HG03342 (cell line): ENCODE measurements around the gene ARHGEF7.

Experiments used
- ATAC-seq: cut with Tn5 transposase; IDR thresholded peaks from one replicate; pipeline ENCODE4 v1.9.1; 2021; ENCODE audit warnings: mild to moderate bottlenecking, moderate library complexity; ENCODE audit not compliant: unreplicated experiment

ARHGEF7 gene

DNA sequence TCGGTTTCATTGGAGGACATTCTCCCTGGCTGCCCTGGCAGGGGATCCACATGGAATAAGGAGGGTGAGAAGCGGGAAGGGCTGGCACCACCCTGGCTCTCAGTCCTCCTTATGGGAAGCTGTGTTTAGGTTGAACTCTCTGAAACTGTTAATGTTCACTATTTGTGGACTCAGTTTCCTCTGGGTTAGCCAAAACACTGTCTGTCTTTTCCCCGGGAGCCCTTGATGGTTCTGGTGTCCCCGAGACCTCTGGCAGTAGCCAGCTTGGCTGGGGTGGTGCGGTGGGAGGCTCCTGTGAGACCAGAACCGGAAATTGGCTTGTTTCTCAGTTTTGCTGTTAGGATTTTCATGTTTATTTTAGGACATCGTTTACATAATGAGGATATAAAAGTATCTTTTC is 157.0 kb downstream of the ARHGEF7 start:
- ATAC-seq: no peak

DNA sequence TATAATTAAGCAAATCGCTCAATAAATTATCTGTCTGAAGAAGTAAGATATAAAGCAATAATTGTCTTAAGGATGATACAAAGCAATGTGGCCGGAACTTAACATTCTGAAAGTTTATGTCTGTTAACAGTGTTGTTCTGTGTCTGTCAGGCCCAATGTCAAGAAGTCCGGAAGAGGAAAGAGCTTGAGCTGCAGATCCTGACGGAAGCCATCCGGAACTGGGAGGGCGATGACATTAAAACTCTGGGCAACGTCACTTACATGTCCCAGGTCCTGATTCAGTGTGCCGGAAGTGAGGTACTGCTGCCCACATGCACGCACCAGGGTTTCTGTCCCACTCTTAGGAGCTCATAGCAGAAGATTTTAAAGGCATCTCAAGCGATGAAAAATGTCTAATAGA is 160.3 kb downstream of the ARHGEF7 start:
- ATAC-seq: no peak

DNA sequence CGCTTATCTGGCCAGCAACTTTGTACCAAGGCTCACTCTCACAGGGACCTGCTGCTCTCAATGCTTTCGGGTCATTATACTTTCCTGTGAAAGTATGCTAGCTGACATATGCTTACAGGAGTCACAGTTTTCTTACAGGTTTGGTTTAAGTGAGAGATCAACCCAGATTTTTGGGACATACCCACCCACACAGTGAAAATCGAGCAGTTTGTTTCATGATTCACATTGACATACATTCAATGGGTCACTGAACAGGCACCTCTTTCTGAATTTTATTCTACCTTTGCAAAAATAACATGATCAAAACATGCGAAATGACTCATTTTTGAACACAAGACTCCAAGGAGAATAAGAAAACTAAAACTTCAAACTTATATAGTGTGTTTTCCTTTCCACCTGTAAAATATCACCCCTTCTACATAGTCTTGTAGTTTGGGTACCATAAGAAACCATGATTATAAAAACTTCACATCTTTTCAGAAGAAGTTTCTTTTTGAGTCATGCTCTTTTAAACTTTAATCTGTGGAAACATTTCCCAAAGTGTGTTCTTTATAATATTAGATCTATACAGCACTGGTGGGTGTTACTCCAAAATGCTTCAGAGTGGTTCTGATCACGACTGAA is 161.0 kb downstream of the ARHGEF7 start:
- no peak for ATAC-seq

DNA sequence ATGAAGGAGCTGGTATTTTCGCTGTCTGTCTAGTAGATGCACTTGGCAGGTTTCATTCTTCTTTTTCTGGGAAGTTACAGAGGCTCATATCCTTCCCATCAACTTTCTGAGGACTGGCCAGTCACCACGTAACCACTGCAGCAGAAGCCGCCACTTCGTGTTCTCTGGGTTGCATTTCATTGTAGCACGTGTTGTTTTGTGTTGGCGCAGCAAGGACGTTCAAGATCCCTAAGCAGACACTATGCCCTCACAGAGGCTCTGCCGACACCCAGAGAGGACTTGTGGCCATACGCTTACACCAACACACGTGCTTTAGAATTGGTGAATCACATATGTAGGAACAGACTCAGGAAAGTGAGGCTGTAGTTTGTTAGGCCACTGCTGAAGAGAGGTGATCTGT is 163.1 kb downstream of the ARHGEF7 start:
- no peak for ATAC-seq

DNA sequence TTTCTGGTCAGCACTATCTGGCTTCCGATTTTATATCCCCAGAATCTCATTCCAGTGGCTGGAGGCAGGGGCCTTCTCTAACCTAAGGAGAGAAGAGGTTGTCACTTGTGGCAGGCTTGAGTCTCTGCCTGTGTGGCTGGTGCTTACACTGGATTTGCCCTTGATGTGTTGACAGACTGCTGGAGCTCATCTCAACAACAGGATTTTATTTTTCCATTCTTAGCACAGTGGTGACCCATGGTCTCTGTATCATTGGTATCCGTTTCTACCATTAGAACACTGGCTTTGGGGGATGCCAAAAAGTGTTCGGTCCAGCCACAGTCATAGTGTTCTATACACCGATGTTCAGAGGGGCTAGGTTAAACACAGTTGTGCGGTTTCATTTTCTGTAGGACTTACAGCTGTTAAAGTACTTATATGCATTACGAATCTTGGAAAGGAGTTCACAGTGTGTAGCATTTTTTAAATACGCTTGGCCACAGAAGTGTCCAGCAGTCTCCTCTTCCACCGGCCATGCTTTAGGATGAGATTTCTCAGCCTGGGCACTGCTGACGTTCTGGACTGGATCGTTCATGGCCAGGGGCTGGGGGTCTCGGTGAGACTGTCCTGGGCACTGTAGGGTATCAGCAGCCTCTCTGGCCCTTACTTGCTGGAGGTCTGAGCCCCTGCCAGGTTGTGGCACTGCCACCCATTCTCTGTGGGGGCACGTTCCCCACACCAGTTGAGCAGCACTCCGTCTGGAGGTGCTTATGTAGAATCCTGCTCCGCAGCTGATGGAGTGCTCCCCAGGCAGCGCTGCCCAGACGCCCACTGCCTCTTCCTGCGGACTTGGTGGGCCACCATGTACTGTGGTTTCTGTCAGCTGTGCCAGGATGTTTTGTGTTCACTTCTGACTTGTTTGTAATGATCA is 163.9 kb downstream of the ARHGEF7 start:
- no peak for ATAC-seq

DNA sequence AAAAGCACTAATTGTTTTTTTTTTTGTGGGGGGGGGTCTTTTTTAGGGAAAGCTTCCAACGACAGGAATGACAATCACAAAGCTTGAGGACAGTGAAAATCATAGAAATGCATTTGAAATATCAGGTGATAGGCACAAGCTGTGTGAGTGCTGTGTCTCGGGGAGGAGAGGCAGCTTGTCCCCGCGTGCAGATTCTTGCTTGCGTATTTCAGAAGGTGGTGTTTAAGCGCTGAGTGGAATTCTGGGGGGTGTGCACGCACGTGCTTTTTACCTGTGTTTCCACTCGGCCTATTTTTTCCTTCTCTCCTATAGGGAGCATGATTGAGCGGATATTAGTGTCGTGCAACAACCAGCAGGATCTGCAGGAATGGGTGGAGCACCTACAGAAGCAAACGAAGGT is 165.1 kb downstream of the ARHGEF7 start:
- ATAC-seq: no peak

DNA sequence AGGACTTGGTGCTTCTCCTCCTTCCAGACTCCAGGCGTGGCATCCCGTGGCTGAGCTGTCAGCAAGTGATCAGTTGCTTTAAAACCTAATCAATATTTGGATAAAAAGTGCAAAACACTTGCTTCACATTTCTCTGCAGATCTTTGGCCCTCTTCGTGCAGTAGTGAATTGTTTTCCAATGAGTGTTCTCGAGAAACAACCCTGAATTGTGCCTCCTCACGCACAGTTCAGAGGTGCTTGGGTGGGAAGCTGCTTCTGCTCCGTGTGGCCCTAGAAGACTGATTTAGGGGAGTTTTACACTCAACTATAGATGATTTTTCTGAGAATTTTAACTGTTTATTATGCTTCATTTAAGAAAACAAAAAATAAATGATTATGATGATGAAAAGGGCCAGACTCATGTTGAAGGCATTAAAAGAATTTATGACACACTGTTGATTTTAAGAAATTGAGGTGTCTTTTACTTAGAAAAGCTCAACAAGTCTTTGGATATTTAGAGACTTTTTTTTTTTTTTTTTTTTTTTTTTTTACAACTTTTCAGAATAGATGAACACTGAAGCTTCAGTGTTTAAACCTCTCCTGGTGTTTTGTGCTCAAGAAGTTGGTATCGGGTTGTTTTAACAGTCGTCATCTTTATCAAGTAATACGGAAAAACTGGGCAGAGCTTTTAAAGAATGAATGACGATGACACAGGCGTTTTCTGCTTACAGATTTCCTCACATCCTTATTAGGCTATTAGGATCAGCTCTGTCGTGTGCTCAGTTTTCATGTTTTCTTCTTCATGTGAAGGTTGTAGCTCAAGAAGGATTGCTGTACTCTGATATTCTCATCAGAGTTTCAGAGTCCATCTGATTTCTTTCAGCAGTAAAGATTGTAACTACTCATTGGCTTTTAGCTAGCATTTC is 165.8 kb downstream of the ARHGEF7 start:
- ATAC-seq: no peak

DNA sequence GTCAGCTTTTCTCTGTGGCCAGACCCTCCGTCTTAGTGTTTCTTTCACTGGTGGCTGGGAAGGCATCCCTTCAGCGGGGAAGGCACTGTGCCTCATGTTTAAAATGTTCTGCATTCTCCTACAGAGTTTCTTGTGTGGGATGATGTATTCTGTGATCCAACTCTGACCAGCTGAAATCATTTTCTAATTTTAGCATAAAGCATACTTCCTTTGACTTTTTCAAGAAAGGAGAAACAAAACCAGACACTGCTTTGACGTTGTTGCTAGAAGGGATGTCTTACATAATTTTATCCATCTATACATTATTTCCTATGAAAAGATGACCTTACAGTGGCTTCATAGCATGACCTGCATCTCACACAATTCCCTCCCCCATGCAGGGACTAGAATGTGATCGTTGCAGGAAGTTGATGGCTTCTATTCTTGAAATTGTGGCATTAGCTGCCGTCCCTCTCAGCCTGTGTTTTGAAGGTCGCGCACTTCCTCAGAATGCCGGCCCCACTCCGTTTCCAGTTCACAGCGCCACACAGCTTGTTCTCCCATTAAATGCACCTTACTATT is 166.7 kb downstream of the ARHGEF7 start:
- no peak for ATAC-seq

DNA sequence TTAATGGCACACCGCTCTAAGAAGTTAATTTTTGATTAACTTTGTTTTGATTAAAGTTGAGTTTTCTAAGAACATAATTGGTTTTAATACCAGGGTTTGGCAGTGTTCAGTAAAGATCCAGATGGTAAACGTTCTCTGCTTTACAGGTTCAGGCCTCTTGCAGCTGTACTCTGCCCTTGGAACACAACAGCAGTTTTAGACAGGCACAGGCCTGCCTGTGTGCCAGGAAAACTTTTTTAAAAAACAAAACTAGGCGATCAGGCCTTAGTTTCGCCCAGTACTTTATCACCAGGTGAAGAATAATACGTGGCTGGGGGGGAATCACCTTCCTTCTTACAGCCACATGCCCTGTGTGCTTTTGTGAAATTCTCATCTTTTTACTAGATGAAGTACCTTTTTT is 167.3 kb downstream of the ARHGEF7 start:
- ATAC-seq: no peak

DNA sequence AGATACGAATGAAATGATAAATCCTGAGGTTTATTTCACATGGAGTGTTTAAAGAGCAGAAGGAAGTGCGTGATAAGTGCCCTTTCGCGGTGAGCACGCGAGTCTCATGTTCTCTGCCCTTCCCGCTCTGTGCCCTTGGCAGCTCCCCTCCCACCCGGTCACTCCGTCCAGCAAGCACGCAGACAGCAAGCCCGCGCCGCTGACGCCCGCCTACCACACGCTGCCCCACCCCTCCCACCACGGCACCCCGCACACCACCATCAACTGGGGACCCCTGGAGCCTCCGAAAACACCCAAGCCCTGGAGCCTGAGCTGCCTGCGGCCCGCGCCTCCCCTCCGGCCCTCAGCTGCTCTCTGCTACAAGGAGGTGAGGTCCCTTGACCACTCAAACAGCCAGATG is 167.9 kb downstream of the ARHGEF7 start:
- no peak for ATAC-seq

DNA sequence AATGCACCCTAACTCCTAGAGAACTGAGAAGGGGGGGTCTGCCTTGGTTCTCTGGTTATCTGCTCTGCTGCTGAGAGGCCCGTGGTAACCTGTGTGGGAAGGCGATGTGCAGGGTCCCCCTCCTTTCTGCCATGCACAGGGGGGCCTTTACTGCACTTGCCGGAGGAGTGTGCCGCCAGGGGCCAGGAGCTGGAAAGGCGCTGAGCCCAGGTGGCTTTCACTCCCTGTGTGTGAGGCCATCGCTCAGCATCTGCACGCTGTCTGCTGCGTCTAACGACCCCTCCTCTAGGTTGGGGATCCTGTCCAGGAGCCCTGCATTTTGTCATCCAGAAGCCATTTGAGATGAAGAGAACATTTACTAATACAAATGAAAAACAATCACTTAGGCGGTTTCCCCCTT is 168.3 kb downstream of the ARHGEF7 start:
- ATAC-seq: no peak

DNA sequence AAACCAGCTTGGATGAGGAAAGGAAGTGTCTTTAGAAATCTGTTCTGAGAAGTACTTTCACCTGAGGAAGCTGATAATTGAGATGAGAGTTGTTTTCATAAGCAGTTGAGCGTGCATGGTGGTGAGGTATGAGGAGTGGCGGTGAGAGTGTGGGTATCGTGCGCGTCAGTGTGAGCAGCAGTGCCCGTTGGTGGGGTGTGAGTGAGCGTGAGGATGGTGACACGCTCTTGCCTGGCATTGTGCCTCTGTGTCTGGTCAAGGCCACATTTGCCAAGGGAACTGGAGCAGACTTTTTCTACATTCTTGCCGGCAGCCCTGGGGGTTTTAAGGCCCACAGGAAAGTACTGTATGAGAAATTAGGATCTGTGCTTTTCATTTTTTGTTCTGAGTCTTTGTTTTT is 168.9 kb downstream of the ARHGEF7 start:
- ATAC-seq: no peak

DNA sequence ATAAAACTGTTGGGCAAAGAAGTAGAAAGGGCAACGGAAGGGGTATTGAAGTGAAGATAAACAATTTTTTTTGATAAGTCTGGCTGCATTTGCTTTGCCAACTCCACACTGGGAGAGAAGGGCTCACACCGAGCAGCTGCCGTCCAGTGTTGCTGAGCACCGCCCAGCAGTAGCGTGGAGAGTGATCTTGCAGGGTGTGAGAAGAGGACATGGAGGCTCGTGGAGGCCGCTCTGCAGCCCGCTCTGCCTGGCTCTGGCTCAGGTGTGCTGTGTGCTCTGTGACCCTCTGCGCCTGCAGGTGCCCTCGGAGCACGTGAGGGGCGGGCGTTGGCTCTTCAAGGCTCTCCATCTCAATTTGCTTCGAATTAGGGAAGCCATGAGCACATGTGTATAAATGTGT is 169.5 kb downstream of the ARHGEF7 start:
- no peak for ATAC-seq

DNA sequence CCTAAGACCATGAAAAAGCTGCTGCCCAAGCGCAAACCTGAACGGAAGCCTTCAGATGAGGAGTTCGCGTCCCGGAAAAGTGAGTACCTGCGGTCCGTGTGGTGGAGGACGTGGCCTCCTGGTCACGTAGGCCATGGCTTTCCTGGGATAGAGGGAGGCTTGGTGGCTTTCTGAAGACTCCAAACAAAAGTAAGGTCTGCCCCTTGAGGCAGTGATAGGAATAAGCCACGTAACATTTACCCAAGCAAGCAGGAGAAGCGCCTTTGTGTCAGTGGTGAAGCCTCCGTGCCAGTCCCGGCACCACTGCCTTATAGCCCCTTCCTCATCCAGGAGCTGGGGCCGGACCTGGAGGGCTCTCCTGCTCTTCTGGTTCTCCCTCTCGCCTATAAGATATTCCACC is 171.1 kb downstream of the ARHGEF7 start:
- ATAC-seq: no peak

DNA sequence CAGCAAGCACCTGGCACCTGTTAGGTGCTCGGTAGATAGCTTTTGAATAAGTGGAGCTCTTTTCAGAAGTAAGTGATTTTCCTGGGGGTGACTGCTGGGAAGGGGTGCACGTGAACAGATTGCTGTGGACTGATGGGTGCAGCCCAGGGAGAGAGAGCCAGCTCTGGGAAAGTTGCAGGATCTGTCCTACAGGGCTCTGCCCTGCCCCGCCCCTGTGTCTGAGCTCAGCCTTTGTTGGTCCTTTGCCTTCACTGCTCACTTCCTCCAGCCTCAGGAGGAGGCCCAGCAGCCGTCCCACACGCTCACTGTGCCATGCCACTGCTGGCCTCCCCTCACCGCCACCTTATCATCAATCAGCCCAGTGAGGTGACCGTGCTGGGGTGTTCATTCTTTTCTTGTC is 171.6 kb downstream of the ARHGEF7 start:
- ATAC-seq: no peak

DNA sequence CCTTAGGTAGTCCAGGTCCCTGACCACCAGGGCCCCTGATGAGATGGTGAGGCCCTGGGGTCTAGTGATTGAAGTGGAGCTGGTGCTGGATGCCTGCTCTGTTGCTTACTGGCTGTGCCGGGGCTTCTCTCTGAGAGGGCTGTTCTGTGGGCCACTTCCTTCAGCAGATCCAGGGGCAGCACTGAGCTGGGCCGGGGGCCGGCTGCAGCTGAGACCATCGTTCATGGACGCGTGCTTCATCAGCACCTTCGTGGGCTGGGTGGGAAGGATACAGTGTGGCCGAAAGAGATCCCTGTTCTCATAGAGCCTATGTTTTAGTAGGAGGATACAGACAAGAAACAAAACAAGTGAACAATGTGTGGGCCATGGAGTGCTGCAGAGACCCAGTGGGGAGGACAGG is 172.1 kb downstream of the ARHGEF7 start:
- ATAC-seq: no peak

DNA sequence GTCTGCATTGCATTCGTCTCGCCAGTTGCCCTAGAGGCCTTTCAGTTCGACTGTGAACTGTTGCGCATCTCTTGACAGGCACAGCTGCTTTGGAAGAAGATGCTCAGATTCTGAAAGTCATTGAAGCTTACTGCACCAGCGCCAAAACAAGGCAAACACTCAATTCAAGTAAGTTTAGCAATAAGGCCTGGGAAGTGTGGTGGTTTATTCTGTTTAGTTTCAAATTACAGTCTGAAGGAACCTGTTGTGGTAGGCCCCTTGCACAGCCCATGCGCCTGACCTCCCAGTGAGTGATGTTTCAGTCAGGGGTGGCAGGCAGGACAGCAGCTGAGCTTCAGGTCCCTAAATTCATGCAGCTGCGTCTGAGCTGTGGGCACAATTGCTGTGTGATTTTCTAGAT is 173.2 kb downstream of the ARHGEF7 start:
- ATAC-seq: no peak

DNA sequence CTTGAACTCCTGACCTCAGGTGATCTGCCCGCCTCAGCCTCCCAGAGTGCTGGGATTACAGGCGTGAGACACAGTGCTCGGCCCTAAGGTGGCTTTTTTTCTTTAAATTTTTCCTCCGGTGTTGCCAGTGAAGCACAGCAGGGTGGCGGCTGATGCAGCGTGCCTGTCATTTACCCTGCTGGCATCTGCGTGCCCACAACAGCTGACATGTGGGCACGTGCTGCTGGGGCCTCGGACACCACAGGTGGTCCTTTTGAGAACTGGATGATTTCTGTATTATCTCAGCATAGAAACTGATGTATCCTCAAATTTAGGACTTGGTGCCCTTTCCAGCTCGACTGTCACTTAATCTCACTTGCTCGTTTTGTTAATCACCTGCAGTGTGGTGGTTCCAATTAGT is 174.1 kb downstream of the ARHGEF7 start:
- no peak for ATAC-seq

DNA sequence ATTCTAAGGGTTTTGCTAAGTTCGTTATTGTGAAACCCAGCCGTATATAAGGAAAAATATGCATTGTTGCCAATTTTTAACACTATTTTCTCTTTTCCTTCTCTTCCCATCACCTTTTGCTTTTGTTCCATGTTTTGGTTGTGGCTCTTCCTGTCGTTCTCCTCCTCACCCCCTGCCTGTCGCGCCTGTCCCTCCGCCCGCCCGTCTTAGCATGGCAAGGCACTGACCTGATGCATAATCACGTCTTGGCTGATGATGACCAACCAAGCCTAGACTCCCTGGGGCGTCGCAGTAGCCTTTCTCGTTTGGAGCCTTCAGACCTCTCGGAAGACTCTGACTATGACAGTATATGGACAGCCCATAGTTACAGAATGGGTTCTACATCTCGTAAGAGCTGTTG is 176.8 kb downstream of the ARHGEF7 start:
- ATAC-seq: no peak

DNA sequence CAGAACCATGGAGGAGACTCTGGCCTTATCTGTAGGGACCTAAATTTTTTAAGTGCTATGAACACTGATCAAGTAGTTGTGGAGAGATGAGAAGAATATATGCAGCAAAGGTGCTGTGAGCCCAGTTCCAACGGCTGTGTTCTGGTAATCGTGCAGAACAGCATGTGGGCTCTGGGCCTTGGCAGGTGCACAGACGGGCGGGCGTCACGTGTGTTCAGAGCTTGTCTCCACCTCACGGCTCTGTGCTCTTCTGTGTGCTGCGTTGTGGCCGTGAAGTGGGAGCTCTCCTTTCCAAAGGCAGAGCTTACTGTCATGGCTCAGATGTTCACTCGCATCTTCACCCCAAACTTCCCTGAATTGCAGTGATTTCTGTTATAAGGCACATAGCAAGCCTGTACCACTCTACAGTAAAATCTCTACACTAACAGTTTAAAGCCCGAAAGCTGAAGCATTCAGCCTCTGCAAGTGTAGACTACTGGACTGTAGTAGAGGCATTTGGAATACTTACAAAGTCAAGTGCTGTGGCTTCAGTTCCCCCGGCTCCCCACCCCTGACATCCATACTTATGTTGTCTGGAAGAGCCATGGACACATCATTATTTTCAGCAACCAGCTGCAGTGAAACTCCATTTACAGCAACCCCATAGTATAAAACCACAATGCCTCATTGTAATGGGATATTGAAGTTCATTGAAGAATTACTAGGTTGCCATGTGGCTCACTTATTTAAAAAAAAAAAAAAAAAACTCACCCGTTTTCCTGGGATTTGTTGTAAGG is 177.8 kb downstream of the ARHGEF7 start:
- no peak for ATAC-seq
